Measurements from ENCODE around the gene MACC1.
A peak's percentile ranks its signal among the peaks of the same experiment; 100 is the strongest.

GRCh38 chr7:20241194-20241910 is 24.2 kb upstream of the MACC1 start:
- no peak for TF ChIP-seq POLR2A (IDR thresholded peaks at IDR 0.05; ENCODE audit: low read depth, low read length)
- no peak for TF ChIP-seq BRCA1 (IDR thresholded peaks at IDR 0.05; ENCODE audit: low read depth, low read length)
- no peak for TF ChIP-seq CTCF (IDR thresholded peaks at IDR 0.05 in 2 of 3, conservative IDR thresholded peaks at IDR 0.05 in 1 of 3; ENCODE audit: control insufficient read depth in 2 of 3, extremely low read depth in 1 of 3, insufficient read depth in 1 of 3, low read depth in 3 of 3, low read length in 3 of 3)
- no peak for TF ChIP-seq FOS (IDR thresholded peaks at IDR 0.05; ENCODE audit: borderline replicate concordance, extremely low read depth, insufficient read length)
- TF ChIP-seq YY1 (IDR thresholded peaks at IDR 0.05; ENCODE audit: low read depth, low read length) = no peak
- TF ChIP-seq JUND (IDR thresholded peaks at IDR 0.05; ENCODE audit: low read depth, low read length) = no peak
- no peak for TF ChIP-seq CREB1 (IDR thresholded peaks at IDR 0.05; ENCODE audit: low read depth)
- TF ChIP-seq ATF2 (IDR thresholded peaks at IDR 0.05; ENCODE audit: low read length) = peak; percentile 7; the same call in 1 of the 2 replicates
- peak; percentile 80 for TF ChIP-seq NBN (IDR thresholded peaks at IDR 0.05)
- TF ChIP-seq IRF5 (IDR thresholded peaks at IDR 0.05; ENCODE audit: borderline replicate concordance) = no peak

All from GM12878 (cell line).